Measurements from ENCODE around the gene DPP10.

DNA sequence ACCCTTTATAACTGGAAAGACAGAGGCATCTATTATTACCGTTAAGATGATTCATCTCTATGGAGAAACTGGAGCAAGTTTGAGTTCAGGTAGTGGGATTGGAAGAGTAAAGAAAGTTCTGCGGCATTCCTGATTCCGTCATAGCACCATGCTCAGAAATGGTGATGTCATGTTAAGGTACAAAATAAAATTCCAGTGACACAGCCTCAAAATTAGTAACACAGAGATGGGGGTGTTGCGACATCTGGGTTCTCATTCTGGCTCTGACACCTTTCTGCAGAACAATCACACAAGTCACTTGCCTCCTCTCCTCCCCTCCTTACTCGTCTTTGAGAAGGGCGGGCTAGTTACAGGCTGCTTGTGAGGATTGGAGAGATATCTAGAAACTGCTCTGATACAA, 105.7 kb downstream of the DPP10 start:
- TF ChIP-seq POLR2AphosphoS5 (IDR thresholded peaks at IDR 0.05) (no peak), EP300 (IDR thresholded peaks at IDR 0.05) (no peak), POLR2A (IDR thresholded peaks at IDR 0.05) (no peak)
- TF ChIP-seq, protein P1, sequence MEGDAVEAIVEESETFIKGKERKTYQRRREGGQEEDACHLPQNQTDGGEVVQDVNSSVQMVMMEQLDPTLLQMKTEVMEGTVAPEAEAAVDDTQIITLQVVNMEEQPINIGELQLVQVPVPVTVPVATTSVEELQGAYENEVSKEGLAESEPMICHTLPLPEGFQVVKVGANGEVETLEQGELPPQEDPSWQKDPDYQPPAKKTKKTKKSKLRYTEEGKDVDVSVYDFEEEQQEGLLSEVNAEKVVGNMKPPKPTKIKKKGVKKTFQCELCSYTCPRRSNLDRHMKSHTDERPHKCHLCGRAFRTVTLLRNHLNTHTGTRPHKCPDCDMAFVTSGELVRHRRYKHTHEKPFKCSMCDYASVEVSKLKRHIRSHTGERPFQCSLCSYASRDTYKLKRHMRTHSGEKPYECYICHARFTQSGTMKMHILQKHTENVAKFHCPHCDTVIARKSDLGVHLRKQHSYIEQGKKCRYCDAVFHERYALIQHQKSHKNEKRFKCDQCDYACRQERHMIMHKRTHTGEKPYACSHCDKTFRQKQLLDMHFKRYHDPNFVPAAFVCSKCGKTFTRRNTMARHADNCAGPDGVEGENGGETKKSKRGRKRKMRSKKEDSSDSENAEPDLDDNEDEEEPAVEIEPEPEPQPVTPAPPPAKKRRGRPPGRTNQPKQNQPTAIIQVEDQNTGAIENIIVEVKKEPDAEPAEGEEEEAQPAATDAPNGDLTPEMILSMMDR (IDR thresholded peaks at IDR 0.05): no peak

Measured in sigmoid colon (tissue), 4 donors.